Ishikawa (cell line): Measurements from ENCODE around the gene KIF6.

Experiments
- CEBPB ChIP-seq: IDR thresholded peaks from 2 replicates; pipeline ENCODE4 v1.6.1; 2012
- CREB1 ChIP-seq: IDR thresholded peaks from 2 replicates; pipeline ENCODE4 v1.6.1; 2012; ENCODE audit warnings: low read depth
- EGR1 ChIP-seq: IDR thresholded peaks from 2 replicates; pipeline ENCODE4 v1.6.1; 2012
- EP300 ChIP-seq: IDR thresholded peaks from 2 replicates; pipeline ENCODE4 v1.6.1; 2012; ENCODE audit warnings: borderline replicate concordance
- FOXM1 ChIP-seq: IDR thresholded peaks from 2 replicates; pipeline ENCODE4 v1.6.1; 2012; ENCODE audit warnings: low read depth, borderline replicate concordance
- NFIC ChIP-seq: IDR thresholded peaks from 2 replicates; pipeline ENCODE4 v1.6.1; 2012
- RAD21 ChIP-seq: IDR thresholded peaks from 2 replicates; pipeline ENCODE4 v1.6.1; 2012; ENCODE audit warnings: low read depth
- TAF1 ChIP-seq: IDR thresholded peaks from 2 replicates; pipeline ENCODE4 v1.6.1; 2012; ENCODE audit warnings: low read depth, mild to moderate bottlenecking
- TCF12 ChIP-seq: IDR thresholded peaks from 2 replicates; pipeline ENCODE4 v1.6.1; 2012; ENCODE audit warnings: low read depth
- TEAD4 ChIP-seq: IDR thresholded peaks from 2 replicates; pipeline ENCODE4 v1.6.1; 2012
- YY1 ChIP-seq: IDR thresholded peaks from 2 replicates; pipeline ENCODE4 v1.6.1; 2012; ENCODE audit warnings: low read depth
- ZBTB7A ChIP-seq: IDR thresholded peaks from 2 replicates; pipeline ENCODE4 v1.6.1; 2012; ENCODE audit warnings: low read depth
- TF ChIP-seq, protein P1 (sequence below): IDR thresholded peaks from 2 replicates; pipeline ENCODE4 v1.6.1; 2012
- TF ChIP-seq, protein P2 (sequence below): IDR thresholded peaks from 2 replicates; pipeline ENCODE4 v1.6.1; 2012
- TF ChIP-seq, protein P3 (sequence below): IDR thresholded peaks from 2 replicates; pipeline ENCODE4 v1.6.1; 2012; ENCODE audit warnings: low read depth, mild to moderate bottlenecking

KIF6 gene

DNA sequence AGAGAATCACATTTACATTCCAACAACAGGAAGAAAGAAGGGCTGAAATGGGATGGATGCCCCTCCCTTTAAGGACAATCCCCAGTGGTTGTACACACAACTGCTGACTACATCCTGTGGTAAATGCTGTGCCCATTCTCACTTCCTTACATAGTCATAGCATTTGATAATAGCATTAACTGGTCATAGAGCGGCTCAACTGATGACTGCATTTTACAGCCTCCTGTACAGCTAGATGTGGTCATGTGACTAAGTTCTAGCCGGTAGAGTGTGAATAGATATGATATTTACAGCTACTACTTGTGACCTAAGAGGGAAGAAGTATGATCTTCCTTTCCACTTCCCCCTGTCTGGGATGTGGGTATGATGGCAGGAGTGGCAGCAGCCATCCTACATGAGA, 435.7 kb downstream of the KIF6 start:
- TF ChIP-seq NFIC (no peak), EGR1 (no peak)
- TF ChIP-seq, protein P1, sequence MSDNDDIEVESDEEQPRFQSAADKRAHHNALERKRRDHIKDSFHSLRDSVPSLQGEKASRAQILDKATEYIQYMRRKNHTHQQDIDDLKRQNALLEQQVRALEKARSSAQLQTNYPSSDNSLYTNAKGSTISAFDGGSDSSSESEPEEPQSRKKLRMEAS, result no peak

DNA sequence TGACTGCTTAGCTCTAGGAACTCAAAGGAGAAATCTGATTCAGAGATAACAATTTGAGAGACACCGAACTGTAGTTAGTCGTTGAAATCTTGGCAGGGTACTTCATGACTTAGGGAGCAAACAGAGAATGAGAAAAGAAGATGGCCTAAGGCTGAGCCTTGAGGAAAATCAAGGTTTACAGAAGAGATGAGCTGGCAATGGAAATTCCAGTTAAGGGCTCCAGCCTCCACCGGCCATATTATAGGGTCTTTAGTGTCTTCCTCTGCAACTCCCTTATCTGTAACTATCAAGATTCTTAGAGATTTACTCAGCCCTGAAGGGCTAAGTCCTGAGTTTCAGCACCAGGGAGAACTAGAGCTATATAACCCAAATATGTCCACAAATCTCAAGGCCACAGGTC, 437.6 kb downstream of the KIF6 start:
- TF ChIP-seq CREB1 (no peak), ZBTB7A (no peak), EGR1 (no peak), EP300 (no peak), RAD21 (no peak), YY1 (no peak), TEAD4 (no peak), FOXM1 (no peak), CEBPB (no peak), TAF1 (no peak), TCF12 (no peak), NFIC (no peak)
- TF ChIP-seq, protein P2, sequence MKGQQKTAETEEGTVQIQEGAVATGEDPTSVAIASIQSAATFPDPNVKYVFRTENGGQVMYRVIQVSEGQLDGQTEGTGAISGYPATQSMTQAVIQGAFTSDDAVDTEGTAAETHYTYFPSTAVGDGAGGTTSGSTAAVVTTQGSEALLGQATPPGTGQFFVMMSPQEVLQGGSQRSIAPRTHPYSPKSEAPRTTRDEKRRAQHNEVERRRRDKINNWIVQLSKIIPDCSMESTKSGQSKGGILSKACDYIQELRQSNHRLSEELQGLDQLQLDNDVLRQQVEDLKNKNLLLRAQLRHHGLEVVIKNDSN, result no peak
- TF ChIP-seq, protein P1, result no peak
- TF ChIP-seq, protein P3, sequence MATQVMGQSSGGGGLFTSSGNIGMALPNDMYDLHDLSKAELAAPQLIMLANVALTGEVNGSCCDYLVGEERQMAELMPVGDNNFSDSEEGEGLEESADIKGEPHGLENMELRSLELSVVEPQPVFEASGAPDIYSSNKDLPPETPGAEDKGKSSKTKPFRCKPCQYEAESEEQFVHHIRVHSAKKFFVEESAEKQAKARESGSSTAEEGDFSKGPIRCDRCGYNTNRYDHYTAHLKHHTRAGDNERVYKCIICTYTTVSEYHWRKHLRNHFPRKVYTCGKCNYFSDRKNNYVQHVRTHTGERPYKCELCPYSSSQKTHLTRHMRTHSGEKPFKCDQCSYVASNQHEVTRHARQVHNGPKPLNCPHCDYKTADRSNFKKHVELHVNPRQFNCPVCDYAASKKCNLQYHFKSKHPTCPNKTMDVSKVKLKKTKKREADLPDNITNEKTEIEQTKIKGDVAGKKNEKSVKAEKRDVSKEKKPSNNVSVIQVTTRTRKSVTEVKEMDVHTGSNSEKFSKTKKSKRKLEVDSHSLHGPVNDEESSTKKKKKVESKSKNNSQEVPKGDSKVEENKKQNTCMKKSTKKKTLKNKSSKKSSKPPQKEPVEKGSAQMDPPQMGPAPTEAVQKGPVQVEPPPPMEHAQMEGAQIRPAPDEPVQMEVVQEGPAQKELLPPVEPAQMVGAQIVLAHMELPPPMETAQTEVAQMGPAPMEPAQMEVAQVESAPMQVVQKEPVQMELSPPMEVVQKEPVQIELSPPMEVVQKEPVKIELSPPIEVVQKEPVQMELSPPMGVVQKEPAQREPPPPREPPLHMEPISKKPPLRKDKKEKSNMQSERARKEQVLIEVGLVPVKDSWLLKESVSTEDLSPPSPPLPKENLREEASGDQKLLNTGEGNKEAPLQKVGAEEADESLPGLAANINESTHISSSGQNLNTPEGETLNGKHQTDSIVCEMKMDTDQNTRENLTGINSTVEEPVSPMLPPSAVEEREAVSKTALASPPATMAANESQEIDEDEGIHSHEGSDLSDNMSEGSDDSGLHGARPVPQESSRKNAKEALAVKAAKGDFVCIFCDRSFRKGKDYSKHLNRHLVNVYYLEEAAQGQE, result no peak

DNA sequence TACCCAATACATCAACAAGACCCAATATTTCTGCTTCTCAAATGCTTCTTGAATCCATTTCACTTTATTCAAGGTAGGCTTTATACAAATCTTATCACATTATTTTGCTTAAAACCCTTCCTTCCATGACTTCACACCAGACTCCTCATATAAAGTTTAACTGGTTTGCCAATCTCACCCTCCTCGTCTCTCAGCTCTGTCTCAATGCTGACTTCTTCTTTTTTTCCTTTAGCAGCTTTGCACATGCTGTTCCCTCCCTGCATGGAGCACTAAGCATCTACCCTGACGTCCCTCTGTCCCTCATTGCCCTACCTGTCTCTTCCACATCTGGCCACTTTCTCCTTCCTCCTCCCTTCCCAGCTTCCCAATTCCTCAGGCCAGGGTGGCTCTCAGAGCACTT, 442.4 kb downstream of the KIF6 start:
- TF ChIP-seq YY1, result no peak
- TF ChIP-seq TCF12, result no peak
- no peak for TF ChIP-seq CEBPB
- TF ChIP-seq CREB1, result no peak
- TF ChIP-seq, protein P2, result no peak
- TF ChIP-seq TAF1, result no peak
- no peak for TF ChIP-seq ZBTB7A
- TF ChIP-seq, protein P3, result no peak
- TF ChIP-seq EGR1, result no peak

DNA sequence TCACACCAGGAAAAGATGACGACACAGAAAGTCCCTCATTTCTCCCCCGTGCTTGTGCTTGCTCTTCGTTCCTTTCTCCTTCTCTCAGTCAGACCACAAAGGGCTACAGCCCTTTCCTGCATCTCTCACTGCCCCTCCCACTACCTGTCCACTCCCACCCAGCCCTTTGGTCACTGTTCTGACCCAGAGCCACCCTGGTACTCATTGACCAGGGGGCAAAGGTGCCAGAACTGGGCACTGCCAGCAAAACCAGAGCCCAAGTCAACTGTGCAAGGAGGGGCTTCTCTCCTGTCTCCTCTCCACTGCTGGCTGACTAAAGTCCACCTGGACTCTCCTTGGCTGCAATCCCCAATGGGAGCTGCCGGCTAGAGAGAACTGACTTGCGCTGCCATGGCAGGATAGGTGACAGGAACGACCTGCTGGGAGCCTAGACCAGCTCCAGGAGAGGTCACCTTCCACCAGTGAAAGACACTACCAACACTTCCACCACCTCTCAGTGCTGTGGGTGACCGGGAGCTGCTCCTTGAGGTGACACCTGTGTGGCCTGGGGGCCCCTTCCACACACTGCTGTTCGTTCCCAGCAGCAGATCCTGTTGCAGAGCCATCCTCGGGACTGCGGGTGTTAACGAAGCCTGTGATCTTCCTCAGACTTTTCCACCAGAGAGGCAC, 443.8 kb downstream of the KIF6 start:
- TF ChIP-seq TAF1, result no peak
- no peak for TF ChIP-seq YY1
- TF ChIP-seq ZBTB7A, result no peak
- TF ChIP-seq, protein P1, result no peak
- TF ChIP-seq CEBPB, result no peak
- TF ChIP-seq CREB1, result no peak
- TF ChIP-seq NFIC, result no peak
- TF ChIP-seq, protein P3, result no peak
- no peak for TF ChIP-seq TEAD4
- no peak for TF ChIP-seq RAD21
- TF ChIP-seq, protein P2, result no peak
- TF ChIP-seq EP300, result no peak
- no peak for TF ChIP-seq FOXM1
- TF ChIP-seq TCF12, result no peak
- no peak for TF ChIP-seq EGR1
